Renal pelvis (tissue), 4 donors: ENCODE data around the gene ART1. TPM values are rescaled to one million over a fixed set of nuclear protein-coding genes. Genes with fewer than 3 reads are reported as not detected.

ENCODE experiments used
- DNase-seq: peaks from one replicate; pipeline ENCODE4 v3.0.0-alpha.2; 2013
- polyA plus RNA-seq, 3 donors: library from polyadenylated mRNA; unstranded; fragments of 120-200 nt; gene quantifications; one replicate each; pipeline ENCODE4 v1.2.1, GENCODE V29; 2013; ENCODE audit not compliant: insufficient read length in 3 of 3

The ART1 gene
- polyA plus RNA-seq, 3 donors: not detected

GRCh38 chr11:3712274-3712673 lies 67.3 kb downstream of the ART1 start:
- DNase-seq: no peak

Other genes with a start within 250 kb of the ART1 start
- gene ART5, start 3.1 kb upstream of the ART1 start, polyA plus RNA-seq: 1 to 10 TPM; 3.4 to 4.6 (median 3.9) TPM
- gene CHRNA10, start 26.3 kb downstream of the ART1 start, polyA plus RNA-seq: 1 to 10 TPM; 1.7 to 2.9 (median 2.9) TPM
- 10 to 100 TPM; 61.9 to 69.5 (median 66.6) TPM for gene NUP98, start 152.4 kb downstream of the ART1 start, polyA plus RNA-seq
- 10 to 100 TPM; 40.7 to 57.4 (median 51.0) TPM for gene PGAP2, start 163.4 kb downstream of the ART1 start, polyA plus RNA-seq
- 10 to 100 TPM; 21.9 to 31.8 (median 28.4) TPM for gene RHOG, start 195.8 kb downstream of the ART1 start, polyA plus RNA-seq
- 10 to 100 TPM; 31.3 to 41.6 (median 33.2) TPM for gene STIM1, start 210.5 kb downstream of the ART1 start, polyA plus RNA-seq